ENCODE measurements around the gene DIP2B.
"Not testable (repeated sequence)": the region's sequence is repeated elsewhere in the genome, so short reads cannot be mapped to it uniquely, and the experiment has no call there.

Gene DIP2B

GRCh38 chr12:50550530-50551223, 45.9 kb downstream of the DIP2B start:
- no peak for DNase-seq

DNA sequence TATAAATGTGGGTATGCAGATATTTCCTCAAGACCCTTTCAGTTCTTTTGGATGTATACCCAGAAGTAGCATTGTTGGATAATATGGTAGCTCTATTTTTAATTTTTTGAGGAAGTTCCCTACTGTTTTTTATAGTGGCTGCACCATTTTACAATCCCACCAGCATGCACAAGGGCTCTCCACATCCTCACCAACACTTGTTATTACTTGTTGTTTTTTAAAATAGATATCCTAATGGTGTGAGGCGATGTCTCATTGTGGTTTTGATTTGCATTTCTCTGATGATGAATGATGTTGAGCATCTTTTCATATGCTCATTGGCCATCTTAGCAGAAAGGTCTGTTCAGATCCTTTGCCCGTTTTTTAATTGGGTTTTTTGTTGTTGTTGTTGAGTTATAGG, 47.1 kb downstream of the DIP2B start:
- DNase-seq = no peak

GRCh38 chr12:50554651-50555050, 49.9 kb downstream of the DIP2B start:
- no peak for DNase-seq

DNA sequence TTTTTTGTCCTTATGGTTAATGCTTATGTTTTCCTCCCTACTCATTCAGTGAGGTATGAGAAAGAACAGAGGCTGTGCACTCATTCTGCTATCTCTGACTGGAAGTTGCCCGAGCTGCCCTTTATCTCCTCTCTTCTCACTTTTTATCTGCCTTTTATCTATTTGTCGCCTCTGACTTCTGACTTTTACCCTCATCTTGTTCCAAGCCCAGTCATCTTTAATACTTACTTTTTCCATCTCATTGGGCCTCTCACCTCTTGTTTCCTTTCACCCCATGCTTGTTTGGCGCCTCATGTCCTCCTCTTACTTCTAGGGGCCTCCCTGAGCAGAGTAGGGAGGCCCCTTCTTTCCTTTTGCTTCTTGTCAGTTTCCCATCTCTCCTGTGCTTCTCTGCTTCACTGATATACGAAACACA, 50.7 kb downstream of the DIP2B start:
- DNase-seq = no peak

- no peak for DNase-seq
Observed at GRCh38 chr12:50556273-50556672, 51.5 kb downstream of the DIP2B start.

GRCh38 chr12:50556796-50557195, 52.0 kb downstream of the DIP2B start:
- not testable (repeated sequence) for DNase-seq

DNA sequence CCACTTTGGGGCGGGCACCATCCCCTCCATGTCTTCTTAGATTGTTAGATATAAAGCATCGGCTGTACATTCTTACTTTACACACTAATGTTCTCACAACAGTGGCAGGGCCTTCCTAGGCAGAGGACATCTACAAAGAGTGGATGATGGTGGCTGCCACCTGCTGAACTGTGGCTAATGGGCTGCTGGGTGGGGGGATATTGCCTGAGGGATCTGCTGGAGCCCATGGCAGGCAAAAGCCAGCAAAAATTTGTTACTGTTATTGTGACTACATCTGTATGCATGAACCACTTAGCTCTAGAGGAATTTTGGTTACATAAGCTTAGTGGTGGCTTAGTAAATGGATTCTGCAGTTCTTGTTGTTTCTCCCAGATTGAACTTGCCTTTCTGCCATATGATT, 52.6 kb downstream of the DIP2B start:
- DNase-seq = no peak

- no peak for DNase-seq
Observed at GRCh38 chr12:50558970-50559369, 54.2 kb downstream of the DIP2B start.

DNA sequence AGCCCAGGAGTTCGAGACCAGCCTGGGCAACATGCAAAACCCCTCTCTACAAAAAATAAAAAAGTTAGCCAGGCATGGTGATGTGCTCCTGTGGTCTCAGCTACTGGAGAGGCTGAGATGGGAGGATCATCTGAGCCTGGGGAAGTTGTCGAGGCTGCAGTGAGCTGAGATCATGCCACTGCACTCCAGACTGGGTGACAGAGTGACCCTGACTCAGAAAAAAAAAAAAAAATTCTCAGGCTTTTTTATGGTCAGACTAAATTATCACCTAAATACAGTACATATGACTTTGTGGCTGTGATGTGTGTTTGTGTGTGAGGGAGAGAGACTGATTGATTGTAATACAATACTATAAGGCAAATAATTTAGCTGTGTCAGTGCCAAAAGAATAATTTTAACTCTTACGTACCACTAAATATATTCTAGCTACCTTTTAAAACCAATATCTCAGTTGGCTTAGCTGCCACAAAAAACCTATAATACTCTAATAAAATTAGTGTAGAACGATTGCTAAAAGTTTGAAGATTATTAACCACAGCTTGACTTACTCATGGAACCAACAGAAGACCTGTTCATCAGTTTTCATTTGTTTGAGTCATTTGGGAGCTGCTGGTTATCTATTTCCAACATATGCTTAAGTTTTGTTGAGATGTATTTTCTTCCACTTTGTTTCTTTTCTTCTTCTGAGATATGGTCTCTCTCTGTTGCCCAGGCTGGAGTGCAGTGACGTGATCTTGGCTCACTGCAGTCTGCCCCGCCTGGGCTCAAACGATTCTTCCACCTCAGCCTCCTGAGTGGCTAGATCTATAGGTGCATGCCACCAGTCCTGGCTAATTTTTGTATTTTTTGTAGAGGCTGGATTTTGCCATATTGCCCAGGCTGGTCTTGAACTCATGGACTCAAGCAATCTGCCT, 58.0 kb downstream of the DIP2B start:
- no peak for DNase-seq

- DNase-seq = no peak
Observed at GRCh38 chr12:50563434-50563787, 58.6 kb downstream of the DIP2B start.

DNA sequence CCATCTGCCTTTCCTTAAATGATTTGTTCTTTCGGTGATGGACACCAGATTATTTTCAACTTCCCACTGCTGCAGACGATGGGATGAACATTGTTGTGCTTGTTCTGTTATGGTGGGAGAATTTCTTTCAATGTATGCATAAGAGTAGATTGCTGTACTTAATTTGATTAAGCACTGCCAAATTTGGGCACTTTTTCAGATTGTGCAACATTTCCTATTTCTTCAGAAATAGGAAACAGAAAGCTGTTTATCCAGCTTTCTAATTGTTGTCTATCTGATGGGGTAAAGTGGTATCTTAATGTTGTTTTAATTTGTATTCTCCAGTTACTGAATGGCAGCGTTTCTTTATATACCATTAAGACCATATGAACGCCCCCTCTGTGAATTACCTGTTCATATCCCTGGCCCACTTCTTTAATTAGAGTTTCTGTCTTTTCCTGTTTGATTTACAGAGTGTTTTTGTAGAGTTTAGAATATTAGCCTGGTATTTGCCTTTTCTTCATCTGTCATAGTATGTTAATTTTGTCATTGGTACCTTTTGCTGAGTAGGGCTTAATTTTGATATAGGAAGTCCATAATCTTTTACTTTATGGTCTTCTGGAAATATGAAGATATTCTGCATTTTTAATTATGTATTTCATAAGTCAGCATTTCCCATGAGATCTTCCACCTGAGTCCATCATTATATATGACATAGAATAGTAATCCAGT, 59.6 kb downstream of the DIP2B start:
- DNase-seq = no peak

DNA sequence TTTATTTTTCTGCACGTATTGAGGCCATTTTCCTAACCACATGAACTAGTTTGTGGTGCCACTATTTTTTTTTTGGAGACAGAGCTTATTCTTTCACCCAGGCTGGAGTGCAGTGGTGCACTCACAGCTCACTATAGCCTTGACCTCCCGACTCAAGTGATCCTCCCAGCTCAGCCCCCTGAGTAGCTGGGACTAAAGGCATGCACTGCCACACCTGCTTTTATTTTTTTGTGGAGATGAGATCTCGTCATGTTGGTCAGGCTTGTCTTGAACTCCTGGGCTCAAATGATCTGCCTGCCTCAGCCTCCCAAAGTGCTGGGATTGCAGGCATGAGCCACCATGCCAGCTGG, 60.1 kb downstream of the DIP2B start:
- no peak for DNase-seq

DNA sequence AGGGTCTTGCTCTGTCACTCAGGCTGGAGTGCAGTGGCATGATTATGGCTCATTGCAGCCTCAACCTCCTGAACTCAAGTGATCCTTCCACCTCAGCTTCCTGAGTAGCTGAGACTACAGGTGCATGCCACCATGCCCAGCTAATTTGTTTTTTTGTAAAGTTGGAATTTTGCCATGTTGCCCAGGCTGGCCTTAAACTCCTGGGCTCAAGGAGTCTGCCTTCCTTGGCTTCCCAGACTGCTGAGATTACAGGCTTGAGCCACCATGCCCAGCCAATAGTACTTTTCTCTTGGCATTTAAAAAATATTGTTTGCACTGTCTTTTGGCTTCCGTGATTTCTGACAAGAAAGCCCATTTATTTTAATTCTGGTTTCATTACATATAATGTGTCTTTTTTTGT, 61.3 kb downstream of the DIP2B start:
- DNase-seq = no peak

DNA sequence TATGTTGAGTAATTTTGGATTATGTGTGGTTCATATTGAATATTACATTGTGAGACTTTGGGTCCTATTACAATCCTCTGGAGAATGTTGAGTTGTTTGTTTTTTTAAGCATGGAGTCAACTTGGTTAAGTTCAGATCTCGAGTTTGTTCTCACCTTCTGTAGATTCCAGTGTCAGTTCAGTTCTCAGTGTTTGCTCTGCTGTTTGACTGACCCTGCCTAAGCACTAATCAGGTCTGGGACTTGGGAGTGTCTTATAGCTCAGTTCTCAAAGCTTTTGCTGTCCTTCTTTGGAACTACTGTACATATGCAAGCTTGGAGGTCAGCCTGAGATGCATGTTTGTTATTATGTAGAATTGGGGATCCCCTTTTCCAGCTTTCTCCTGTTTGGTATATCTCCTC, 63.1 kb downstream of the DIP2B start:
- DNase-seq = no peak

GRCh38 chr12:50568338-50569091, 63.7 kb downstream of the DIP2B start:
- DNase-seq = no peak

DNA sequence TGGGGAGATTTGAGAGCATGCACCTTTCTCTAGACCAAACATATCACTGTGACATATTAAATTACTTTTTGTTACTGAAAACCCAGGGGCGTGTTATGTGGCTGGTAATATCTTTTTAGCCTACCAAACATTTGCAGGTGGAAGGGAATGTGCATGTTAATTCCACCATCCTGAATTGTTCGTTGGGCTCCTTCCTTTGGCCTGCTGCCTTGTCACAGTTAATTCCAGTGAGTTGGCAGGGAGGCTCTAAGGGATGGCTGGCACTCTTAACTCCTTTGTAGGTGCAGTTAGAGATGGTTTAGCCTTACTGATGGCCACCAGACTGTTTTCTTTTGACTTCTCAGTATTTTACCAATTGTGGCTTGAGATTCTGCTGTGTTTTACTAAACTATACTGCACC, 64.5 kb downstream of the DIP2B start:
- DNase-seq = no peak

- DNase-seq = no peak
Observed at GRCh38 chr12:50569876-50570275, 65.1 kb downstream of the DIP2B start.

- DNase-seq = no peak
Observed at GRCh38 chr12:50571786-50572185, 67.0 kb downstream of the DIP2B start.

- no peak for DNase-seq
Observed at GRCh38 chr12:50572287-50572686, 67.5 kb downstream of the DIP2B start.

GRCh38 chr12:50572760-50573159, 68.0 kb downstream of the DIP2B start:
- no peak for DNase-seq

GRCh38 chr12:50573271-50573670, 68.5 kb downstream of the DIP2B start:
- DNase-seq = no peak

DNA sequence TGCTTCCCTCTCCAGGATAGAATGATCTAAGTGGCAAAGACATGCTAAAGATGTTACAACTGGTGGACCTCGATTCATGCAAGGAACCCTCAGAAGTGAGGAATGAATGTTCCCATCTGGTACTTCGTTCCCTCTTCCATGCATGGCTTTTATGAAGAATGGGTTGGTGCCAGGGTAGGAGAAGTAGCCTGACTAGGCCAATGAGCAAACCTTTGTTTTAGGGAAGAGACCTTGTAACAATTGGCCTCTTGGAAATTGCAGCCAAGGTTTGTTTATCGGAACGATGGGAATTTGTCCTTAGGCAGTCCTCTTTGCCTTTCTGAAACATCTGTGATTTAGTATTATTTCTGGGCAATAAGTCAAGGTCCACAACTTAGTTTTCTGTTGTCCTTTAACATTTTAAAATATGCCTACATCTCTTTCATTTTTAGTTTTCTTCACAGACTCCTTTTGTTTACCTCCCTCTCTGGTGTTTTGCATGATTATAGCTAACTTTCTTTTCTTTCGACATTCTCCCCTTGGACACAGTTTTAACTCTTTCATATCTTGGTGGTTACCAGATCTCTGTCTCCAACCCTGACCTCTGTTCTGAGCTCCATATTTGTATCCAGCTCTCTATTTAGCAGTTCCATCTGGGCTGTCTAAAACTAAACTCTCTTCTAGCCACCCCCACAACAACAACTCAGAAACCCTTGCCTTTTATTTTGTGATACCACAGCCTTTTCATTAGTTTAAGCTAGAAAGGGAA, 70.0 kb downstream of the DIP2B start:
- DNase-seq = no peak

Data from CD4-positive, alpha-beta T cell treated with Interleukin-12 subunit alpha and Interleukin-12 subunit beta, for 1 hour (primary cell).